Measurements from ENCODE around the gene KIAA1210.

Gene KIAA1210
- 0 reads per million in 4 experiments for total RNA-seq

- no peak for DNase-seq
Measured at GRCh38 chrX:119127650-119128049, at the start of gene KIAA1210. KIAA1210 (minus strand) TSS chrX:119127812; CDS start chrX:119123642, 4,170 bp downstream.

- DNase-seq, result no peak
Measured at GRCh38 chrX:119177278-119177677, 49.7 kb upstream of the KIAA1210 start.

- no peak for DNase-seq
Measured at GRCh38 chrX:119174900-119175299, 47.3 kb upstream of the KIAA1210 start.

GRCh38 chrX:119168104-119168503 lies 40.5 kb upstream of the KIAA1210 start:
- no peak for DNase-seq

- no peak for DNase-seq
Measured at GRCh38 chrX:119158226-119158625, 30.6 kb upstream of the KIAA1210 start.

- DNase-seq, result no peak
Measured at GRCh38 chrX:119156241-119156640, 28.6 kb upstream of the KIAA1210 start.

GRCh38 chrX:119155416-119156035 lies 27.9 kb upstream of the KIAA1210 start:
- DNase-seq, result no peak

- no peak for DNase-seq
Measured at GRCh38 chrX:119151051-119151380, 23.4 kb upstream of the KIAA1210 start.

GRCh38 chrX:119150163-119151050 lies 22.8 kb upstream of the KIAA1210 start:
- no peak for DNase-seq

GRCh38 chrX:119147486-119147885 lies 19.9 kb upstream of the KIAA1210 start:
- no peak for DNase-seq

GRCh38 chrX:119145241-119145653 lies 17.6 kb upstream of the KIAA1210 start:
- DNase-seq, result no peak

- no peak for DNase-seq
Measured at GRCh38 chrX:119134466-119134865, 6.9 kb upstream of the KIAA1210 start.

- no peak for DNase-seq
Measured at GRCh38 chrX:119132961-119133360, 5.3 kb upstream of the KIAA1210 start.

GRCh38 chrX:119132316-119132715 lies 4.7 kb upstream of the KIAA1210 start:
- no peak for DNase-seq

GRCh38 chrX:119130911-119131310 lies 3.3 kb upstream of the KIAA1210 start:
- no peak for DNase-seq

- DNase-seq, result no peak
Measured at GRCh38 chrX:119121341-119121740, 6.3 kb downstream of the KIAA1210 start.

GRCh38 chrX:119118780-119119395 lies 8.7 kb downstream of the KIAA1210 start:
- peak; percentile 3 for DNase-seq

GRCh38 chrX:119107206-119107605 lies 20.4 kb downstream of the KIAA1210 start:
- no peak for DNase-seq

- no peak for DNase-seq
Measured at GRCh38 chrX:119105826-119106225, 21.8 kb downstream of the KIAA1210 start.

GRCh38 chrX:119101168-119101567 lies 26.4 kb downstream of the KIAA1210 start:
- DNase-seq, result no peak

- DNase-seq, result no peak
Measured at GRCh38 chrX:119095936-119096335, 31.7 kb downstream of the KIAA1210 start.

GRCh38 chrX:119094819-119095218 lies 32.8 kb downstream of the KIAA1210 start:
- DNase-seq, result no peak

GRCh38 chrX:119093991-119094735 lies 33.4 kb downstream of the KIAA1210 start:
- no peak for DNase-seq
